Hematopoietic multipotent progenitor cell treated with erythropoietin and hydrocortisone succinate and interleukin-3 and kit ligand, for 6 days (in vitro differentiated cells): ENCODE results near the gene TPRN.
"Not testable (repeated sequence)": the region's sequence is repeated elsewhere in the genome, so short reads cannot be mapped to it uniquely, and the experiment has no call there.

Source experiments
- DNase-seq: peaks from one replicate; pipeline ENCODE4 v3.0.0-alpha.2; 2015

TPRN gene, protein sequence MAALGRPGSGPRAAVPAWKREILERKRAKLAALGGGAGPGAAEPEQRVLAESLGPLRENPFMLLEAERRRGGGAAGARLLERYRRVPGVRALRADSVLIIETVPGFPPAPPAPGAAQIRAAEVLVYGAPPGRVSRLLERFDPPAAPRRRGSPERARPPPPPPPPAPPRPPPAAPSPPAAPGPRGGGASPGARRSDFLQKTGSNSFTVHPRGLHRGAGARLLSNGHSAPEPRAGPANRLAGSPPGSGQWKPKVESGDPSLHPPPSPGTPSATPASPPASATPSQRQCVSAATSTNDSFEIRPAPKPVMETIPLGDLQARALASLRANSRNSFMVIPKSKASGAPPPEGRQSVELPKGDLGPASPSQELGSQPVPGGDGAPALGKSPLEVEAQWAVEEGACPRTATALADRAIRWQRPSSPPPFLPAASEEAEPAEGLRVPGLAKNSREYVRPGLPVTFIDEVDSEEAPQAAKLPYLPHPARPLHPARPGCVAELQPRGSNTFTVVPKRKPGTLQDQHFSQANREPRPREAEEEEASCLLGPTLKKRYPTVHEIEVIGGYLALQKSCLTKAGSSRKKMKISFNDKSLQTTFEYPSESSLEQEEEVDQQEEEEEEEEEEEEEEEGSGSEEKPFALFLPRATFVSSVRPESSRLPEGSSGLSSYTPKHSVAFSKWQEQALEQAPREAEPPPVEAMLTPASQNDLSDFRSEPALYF

DNA sequence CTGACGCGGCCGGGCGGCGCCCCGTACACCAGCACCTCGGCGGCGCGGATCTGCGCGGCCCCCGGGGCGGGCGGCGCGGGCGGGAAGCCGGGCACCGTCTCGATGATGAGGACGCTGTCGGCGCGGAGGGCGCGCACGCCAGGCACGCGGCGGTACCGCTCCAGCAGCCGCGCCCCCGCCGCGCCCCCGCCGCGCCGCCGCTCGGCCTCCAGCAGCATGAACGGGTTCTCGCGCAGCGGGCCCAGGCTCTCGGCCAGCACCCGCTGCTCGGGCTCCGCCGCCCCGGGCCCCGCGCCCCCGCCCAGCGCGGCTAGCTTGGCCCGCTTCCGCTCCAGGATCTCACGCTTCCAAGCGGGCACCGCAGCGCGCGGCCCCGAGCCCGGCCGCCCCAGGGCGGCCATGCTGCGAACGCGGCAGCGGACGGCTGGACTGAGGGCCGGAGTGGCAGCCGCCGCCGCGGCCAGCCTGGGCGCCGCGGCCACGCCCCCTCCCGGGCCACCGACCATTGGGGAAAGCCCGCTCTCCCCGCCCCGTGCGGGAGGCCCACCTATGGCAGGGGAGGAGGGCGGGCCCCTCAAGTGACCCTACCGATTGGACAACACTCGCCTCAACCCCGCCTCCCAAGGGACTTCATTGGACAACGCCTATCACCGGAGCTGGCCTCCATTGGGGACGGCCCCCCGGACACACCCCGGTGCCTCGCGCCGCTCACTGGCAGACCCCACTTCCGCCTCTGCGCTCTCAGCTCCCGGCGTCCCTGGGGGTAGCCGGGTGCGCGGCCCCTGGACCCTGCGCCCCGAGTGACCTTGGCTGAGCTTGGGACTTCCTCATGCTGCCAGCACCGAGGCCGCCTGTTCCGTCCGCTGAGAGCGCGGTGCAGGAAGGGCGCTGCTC, at the start of gene TPRN:
TSS of gene TPRN (minus strand) at position 431 of the 894 bp plus-strand sequence. CDS start at position 401, 30 bp downstream.
- peak; percentile 100 for DNase-seq

DNA sequence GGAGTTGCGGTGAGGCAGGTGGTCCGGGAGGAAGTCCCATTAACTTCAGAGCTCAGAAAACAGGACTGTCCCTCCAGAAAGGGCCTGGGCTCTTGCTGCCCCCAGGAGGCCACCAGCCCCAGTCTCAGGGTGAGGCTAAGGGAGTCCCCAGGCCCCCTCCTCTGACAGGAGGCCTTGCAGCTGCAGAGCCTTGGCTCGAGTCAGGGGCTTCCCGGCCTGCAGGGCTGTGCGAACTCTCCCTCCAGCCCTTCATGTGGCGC, 47.3 kb upstream of the TPRN start:
- DNase-seq, result no peak

DNA sequence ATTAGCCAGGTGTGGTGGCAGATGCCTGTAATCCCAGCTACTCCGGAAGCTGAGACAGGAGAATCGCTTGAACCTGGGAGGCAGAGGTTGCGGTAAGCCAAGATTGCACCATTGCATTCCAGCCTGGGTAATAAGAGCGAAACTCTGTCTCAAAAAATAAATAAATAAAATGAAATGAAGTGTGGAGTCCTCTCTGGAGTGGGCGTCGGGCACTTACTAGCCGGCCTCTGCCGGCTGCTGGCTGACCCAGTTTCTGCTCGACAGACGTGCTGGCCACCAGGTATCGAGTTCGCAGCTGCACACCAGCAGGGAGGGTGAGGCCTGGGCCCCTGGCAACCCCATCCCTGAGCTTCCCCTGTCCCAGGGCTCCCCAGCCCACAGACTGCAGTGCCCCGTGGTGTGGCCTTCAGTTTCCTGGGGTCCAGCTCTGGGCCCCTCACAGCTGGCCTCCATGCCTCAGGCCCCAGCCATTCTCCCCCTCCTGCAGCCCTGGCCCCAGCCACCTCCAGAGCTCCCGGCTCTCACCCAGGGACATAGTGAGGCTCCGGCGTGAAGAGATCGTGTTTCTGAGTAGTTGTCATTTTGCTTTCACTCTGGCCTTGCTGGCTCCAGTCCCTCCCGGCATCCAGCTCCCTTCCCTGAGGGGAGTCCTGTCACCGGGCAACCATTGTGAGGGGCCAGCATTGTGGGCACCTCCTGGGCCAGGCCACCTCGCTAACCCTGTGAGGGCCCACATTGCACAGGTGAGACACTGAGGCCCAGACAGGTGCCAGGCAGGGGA, 46.8 kb upstream of the TPRN start:
- no peak for DNase-seq

DNA sequence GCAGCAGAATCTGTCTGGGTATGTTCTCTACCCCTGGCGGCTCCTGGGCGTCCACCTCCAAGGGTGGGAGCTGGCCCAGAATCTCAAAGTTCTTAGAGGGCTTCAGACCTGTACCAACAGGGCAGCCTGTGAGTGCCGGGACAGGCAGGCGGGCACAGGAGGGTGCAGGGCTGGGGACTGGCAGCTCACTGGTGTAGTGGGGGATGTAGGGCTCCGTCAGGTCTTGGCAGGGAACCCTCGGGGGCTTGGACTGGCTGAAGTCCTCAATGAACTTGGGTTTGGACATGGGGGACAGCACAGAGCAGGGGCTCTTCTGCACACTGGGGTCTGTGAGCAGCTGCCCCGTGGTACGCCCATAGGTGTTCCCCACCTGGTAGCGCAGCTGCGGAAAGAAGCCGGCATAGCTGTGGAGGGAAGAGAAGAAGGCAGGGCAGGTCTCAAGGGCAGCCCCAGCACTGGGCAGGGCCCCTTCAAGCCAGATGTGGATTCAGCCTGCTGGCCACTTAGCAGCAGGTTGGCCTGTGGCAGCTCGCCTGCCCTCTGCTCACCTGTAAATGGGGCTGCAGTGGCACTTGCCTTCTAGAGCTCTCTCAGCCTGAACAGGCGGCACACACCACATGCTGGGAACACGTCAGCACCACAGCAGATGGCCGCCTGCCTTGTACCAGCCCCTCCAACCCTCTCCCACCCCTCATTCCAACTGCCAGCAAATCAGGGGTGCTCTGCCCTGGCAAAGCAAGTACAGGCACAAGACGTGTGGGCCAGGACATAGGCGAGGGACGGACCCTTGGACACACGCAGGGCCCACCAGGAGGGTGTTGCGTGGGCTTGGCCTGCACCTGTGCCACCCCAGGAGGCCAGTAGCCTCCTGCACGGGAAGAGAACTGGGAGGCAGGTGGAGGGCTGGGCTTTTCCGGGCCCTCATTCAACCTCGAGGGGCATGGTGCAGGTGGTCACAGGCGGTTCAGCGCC, 45.2 kb upstream of the TPRN start:
- DNase-seq, result no peak

DNA sequence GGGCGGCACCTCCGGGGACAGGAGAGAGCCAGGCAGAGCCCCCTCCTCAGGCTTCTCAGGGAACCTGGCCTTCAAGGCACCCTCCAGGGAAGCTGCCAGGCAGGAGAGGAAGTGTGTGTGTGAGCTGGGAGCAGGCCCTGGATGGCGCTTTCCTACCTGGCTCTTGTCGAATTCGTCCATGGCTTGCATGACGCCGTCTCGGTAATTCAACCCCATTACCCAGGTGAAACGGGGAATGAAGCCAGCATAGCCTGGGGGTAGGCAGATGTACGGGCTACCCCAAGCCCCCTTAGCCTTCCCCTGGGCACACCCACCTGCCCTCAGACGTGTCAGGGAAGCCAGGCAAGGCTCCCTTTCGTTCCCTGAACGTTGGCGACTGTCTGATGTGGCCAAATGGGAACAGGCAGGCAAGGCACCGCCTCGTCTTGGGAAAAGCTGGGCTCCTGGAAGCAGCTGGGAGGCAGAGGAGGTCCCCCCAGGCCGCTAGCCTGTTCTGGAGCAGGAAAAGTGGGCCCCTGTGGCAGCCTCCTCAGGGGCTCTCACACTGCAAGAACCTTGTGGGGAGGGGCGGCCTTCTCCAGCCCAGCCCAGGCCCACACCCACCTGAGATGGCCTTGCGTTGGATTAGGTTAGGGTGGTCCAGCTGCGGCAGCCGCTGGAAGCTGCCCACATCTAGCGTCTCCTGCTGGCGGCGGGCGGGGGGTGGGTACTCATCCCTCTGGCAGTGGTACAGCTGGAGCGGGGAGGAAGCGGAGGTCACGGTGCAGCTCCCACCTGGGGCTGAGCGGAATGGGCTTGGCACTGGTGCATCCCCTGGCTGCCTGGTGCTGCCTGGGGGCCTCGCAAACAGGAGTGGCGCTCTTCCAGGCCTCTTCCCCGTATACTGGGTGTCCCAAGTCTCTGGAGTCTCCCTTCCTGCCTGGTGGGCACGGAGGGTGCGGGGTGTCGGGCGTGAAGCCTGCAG, 44.2 kb upstream of the TPRN start:
- DNase-seq, result no peak

DNA sequence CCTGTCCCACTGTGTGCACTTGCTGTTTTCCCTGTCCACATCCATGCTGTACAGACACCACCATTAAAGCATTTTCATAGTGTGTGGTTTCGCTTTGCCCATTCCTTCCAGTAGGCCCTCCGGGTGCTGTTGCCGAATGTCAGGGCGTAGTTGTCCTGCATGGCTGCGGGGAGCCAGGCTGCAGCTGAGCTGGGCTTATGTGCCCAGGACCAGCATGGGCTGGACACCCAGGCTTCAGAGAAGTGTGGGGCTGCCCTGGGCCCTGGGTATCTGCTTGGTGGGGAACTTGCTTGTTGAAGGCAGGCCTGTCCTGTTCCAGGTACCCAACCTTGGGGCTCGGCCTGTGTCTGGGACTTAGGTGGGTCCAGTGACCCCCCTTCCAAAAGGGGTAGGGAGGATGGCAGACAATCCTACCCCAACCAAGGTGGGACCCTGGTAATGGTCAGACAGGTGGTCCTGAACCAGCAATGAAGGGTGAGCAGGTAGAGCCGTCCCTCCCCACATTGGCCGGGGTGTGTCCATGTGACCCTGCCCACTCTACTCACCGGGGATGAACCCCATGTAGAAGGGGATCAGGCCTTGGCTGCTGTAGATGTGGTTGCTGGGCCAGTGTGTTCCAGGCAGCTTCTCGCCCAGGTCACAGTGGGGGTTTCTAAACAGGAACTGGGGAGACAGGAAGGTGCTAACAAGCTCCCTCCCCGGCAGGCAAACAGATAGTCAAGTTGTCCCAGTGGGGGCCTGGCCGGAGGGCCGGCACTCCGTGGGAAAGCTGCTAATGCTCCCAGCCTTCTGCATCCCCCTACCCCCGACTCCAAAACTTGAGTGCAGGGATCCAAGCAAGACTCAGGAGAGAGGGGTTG, 43.3 kb upstream of the TPRN start:
- DNase-seq, result peak; percentile 46

DNA sequence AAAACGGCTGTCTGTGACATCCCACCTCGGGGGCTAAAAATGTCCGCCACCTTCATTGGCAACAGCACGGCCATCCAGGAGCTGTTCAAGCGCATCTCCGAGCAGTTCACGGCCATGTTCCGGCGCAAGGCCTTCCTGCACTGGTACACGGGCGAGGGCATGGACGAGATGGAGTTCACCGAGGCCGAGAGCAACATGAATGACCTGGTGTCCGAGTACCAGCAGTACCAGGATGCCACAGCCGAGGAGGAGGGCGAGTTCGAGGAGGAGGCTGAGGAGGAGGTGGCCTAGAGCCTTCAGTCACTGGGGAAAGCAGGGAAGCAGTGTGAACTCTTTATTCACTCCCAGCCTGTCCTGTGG, 42.7 kb upstream of the TPRN start:
- DNase-seq, result not testable (repeated sequence)

DNA sequence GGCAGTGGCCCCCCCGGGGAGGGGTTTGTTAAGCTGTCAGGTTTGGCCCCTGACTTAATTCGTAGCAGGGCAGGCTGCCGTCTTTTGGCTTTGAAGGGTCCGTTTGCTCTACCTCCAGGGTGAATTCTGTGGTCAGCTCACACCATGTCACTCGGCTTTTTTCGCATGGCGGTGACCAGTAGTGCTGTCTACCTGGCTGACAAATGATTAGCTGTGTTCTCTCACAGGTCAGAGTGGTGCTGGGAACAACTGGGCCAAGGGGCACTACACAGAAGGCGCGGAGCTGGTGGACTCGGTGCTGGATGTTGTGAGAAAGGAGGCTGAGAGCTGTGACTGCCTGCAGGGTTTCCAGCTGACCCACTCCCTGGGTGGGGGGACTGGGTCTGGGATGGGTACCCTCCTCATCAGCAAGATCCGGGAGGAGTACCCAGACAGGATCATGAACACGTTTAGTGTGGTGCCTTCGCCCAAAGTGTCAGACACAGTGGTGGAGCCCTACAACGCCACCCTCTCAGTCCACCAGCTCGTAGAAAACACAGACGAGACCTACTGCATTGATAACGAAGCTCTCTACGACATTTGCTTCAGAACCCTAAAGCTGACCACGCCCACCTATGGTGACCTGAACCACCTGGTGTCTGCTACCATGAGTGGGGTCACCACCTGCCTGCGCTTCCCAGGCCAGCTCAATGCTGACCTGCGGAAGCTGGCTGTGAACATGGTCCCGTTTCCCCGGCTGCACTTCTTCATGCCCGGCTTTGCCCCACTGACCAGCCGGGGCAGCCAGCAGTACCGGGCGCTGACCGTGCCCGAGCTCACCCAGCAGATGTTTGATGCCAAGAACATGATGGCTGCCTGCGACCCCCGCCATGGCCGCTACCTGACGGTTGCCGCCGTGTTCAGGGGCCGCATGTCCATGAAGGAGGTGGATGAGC, 42.0 kb upstream of the TPRN start:
- no peak for DNase-seq

DNA sequence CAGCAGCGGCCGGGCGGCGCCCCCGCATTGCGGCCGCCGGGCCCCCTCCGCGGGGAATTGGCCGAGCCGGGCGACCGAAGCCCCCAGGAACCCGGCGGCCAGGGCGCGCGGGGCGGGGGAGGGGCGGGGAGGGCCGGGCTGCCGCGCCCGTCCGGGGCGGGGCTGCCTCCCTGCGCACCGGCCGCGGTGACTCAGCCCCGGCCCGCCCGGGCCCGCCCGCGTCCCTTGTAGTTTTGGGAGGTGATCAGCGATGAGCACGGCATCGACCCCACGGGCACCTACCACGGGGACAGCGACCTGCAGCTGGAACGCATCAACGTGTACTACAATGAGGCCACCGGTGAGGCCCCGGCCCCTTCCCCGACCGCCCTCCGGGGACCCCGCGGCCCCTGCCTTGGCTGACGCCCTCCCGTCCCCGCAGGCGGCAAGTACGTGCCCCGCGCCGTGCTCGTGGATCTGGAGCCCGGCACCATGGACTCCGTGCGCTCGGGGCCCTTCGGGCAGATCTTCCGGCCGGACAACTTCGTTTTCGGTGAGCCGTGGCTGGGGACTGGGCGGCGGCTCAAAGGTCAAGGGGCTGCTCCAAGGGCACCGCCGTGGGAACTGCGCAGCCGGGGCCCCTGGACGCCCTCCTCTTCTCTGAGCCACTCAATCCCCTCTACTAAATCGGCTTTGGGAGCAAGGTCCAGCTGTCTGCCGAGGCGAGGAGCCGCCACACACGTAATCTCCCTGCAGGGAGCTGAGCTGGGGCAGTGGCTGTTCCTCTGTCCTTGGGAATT, 41.1 kb upstream of the TPRN start:
- DNase-seq, result peak; percentile 78

DNA sequence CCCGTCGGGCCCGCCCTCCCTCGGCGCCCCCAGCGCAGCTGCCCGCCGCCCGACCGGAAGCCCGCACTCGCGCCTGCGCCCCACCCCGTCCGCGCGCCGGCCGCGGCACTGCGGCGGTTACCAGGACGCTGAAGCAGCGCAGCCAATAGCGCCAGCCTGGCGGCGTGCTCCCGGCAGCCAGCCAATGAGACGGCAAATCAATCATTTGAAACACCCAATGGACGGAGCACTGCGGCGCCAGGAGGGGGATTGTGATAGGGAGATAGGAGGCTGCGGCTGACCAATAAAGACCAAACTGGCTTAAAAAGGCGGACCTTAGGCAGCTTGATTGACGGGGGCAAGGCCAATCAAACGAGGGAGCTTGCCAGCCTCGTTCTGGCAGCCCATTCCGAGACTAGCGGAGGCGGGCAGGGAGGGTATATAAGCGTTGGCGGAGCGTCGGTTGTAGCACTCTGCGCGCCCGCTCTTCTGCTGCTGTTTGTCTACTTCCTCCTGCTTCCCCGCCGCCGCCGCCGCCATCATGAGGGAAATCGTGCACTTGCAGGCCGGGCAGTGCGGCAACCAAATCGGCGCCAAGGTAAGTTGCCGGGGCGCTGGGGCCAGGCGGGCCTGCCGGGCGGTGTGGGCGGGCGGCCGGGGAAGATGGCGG, 40.4 kb upstream of the TPRN start, which contains the start of gene TUBB4B:
TSS of gene TUBB4B (plus strand) at position 447 of the 649 bp plus-strand sequence. CDS start at position 521, 74 bp downstream.
- DNase-seq, result peak; percentile 100

DNA sequence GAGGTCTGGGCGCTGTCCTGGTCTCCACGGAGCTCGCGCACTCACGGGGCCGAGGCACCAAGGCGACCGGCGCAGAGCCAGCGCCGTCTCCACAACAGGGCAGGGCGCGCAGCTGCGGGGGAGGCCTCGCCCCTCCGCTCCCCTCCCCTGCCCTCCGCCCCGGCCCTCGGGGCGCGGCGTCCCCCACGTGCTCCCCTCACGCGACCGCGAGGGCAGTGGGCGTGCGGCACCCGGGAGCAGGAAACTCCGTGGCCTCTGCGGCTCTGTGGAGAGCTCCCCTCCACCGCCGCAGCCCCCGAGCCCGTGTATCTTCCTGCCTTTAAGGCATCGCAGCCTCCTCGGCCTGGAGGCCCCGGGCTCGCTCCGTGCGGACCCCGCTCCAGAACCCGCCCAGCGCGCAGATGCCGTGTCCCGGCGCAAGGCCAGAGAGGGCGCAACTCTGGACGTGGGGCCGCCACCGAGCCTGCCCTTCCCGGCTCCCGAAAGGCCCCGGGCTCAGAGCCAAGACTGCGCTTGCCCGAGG, 39.8 kb upstream of the TPRN start:
- peak; percentile 88 for DNase-seq

DNA sequence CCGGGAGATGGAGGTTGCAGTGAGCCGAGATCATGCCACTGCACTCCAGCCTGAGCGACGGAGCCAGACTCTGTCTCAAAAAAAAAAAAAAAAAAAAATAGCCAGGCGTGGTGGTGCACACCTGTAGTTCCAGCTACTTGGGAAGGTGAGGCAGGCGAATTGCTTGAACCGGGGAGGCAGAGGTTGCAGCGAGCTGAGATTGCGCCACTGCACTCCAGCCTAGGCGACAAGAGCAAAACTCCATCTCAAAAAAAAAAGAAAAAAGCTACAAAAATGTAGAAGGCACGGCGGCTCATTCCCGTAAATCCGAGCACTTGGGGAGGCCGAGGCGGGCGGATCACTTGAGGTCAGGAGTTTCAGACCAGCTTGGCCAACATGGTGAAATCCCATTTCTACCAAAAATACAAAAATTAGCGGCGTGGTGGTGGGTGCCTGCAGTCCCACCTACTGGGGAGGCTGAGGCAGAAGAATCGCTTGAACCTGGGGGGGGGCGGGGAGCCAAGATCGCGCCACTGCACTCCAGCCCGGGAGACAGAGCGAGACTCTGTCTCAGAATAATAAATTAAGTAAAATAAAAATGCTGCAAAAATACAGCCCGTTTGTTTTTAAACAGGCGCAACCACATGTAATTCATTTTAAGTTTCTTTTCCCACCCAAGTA, 39.1 kb upstream of the TPRN start:
- not testable (repeated sequence) for DNase-seq

DNA sequence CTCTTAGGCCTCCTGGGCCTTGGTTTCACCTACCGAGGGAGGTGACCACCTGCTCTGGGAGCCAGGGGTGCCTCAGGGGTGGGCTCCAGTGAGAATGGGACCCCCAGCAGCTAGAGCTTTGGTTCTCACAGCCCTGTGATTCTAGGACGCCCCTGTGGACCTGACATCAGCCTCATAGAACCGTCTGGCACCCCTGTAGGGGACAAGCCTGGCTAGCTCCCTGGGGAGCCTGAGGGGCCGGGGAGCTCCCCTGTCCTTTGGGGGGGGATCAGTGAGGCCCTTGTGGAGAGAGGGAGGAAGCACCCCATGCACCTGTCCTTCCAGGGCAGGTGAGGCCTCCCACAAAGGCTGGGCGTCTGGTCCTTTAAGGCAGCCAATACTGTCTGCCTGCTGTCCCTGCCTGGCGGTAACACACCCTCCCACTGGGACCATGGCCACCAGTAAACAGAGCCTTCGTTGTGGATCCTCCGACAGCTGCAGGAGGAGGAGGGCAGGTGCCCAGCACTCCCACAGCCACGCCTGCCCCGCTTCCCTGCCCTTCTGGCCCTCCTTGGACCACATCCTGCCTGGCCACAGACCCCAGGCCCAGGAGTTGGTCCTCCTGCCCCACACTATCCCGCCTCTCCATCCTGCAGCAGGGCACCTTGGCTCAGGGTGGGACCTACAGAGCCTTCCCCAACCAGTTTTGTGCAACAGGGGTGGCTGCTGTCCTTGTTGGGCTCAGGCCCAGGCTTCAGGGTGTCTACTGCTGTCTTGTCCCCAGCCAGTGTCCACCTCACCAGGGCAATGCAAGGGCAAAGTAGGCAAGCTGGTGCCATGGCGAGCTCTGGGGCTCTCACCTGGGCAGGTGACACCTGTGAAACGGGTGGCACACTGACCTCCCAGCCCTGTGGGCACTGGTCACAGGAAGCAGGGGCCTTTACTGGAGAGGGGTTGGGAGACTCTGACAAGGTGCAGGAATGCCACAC, 37.5 kb upstream of the TPRN start:
- no peak for DNase-seq

DNA sequence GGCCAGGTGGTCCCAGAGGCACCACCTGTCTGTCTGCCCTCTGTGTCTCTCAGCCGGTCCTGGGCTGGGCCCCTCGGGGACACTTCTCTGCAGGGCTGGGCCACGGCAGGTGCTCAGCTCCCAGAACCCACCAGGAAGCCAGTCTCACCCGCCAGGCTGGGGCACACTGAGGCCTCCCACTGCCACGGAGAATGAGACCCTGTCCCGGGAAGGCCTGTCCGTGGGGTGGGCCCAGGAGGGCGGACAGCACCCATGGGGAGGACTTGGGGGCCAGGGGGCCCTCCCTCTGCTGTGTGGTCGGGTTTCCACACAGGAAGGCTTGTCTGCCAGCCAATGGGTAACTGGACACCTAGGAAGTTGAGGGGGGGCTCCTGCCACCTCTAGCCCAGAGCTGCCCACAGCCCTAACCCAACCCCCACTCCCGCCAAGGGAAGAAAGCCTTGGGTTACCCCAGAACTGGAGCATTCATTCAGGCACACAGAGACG, 36.4 kb upstream of the TPRN start:
- DNase-seq, result no peak
